Right renal cortex interstitium (tissue), 3 donors: ENCODE results near the gene UBAP1L. TPM values are rescaled to one million over a fixed set of nuclear protein-coding genes. Genes with fewer than 3 reads are reported as not detected.

ENCODE experiments used
- DNase-seq, 3 donors: peaks; one replicate each; pipeline ENCODE4 v3.0.0-alpha.2; 2013; ENCODE audit warnings: low read depth in 3 of 3, low spot score in 2 of 3
- polyA plus RNA-seq, 3 donors: library from polyadenylated mRNA; unstranded; fragments of 120-200 nt; gene quantifications; one replicate each; pipeline ENCODE4 v1.2.1, GENCODE V29; 2013; ENCODE audit not compliant: insufficient read length in 3 of 3

UBAP1L gene
- polyA plus RNA-seq, 3 donors: 2.2 to 3.1 (median 2.6) TPM

DNA sequence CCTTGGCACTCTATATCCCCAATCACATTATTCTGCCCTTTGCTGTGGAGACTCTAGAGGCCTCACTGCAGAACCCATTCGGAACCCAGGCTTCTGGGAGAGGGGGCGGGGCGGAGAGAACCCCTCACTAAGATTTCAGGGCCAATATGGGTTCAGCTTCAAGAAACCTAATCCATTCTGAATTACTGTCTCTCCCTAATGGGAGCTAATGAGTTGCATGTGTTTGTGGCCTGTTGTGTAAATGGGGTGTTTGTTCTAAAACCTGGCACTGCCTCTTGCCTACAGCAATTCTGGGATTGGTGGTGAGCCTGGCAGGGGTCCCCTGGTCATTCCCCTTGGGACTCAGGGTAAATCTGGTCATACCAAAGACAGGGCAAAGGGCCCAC lies 46.6 kb downstream of the UBAP1L start:
- no peak for DNase-seq

DNA sequence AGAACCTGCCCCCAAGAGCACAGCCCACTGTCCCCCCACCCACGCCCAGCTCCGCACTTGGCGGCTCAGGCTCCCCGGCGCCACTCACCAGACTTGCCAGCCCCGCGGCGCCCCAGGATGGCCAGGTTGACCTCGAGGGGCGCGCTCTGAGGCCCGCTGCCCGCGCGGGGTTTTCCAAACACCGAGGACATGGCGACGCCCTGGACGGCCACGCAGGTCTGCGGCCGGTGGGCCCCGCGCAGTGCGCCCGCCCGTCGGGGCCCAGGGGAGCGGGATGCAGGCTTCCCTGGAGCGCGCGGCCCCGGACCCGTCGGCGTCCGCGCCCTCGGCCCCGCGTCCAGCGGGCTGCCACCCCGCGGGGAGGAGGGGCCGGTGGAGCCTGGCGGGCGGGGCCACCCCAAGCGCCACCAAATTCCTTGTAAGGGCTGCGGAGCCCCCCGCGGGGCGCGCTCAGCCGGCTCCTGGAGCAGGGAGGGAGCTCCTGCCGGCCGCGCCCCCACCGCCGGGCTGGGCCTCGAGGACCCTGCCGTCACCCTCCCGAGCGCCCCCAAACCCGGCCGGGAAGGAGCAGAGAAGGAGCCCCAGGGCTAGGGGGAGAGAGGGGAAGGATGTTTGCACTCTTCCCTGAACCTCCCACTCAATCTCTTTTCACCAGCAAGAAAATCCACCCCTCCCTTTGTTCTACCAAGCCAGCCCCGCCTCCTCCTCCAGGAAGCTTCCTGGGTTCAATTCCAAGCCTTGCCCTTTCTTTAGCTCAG lies 47.2 kb downstream of the UBAP1L start, which contains the start of gene RASL12:
Gene RASL12, minus strand, starts transcription at position 347 of the 758 bp plus-strand sequence. Its CDS starts 156 bp downstream, at position 191.
- DNase-seq: no peak

DNA sequence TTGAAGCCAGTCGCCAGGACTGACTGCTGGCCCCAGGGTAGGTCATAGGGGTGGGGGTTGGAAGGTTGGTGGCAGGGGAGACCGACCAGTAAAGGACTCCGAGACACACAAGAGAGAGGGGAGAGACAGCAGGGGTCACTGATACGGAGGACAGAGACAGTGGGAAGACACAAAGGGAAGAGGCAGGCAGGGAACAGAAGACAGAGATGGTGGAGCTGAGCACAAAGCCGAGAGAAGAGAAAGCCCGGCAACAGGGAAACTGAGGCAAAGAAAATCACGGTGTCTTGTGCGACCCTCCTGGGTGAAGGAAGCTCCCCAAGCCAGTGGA lies 47.7 kb downstream of the UBAP1L start:
- DNase-seq: no peak

DNA sequence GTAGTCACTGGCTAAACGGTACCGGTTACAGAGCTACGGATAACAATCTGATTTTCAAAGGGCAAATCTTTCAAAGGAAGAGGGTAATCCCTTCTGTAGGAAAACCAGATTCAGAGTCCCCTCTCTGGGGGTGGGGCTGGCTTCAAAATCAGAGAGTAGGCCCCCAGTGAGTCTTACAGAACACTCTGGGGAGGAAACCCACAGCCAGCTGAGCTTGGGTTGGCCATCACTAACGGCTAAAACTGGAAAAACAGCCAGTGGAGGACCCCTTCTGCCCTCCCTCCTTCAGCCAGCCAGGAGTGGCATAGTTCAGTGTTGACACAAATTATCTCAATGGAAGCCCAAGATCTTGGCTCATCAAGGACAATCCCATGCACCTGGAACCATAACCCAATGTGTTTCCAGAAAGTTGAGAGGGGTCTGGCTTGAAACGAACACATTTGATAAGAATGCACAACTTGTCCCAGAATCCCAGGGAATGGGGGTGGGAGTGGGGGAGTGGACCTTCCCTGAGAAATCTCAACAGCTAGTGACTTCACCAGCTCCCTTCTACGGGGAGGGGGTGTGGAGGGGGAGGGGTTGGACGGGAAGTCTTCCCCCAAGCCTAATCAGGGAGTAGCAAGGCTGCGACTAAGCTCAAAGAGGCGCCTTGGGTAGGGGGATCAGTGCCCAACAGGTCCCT lies 48.2 kb downstream of the UBAP1L start:
- no peak for DNase-seq

DNA sequence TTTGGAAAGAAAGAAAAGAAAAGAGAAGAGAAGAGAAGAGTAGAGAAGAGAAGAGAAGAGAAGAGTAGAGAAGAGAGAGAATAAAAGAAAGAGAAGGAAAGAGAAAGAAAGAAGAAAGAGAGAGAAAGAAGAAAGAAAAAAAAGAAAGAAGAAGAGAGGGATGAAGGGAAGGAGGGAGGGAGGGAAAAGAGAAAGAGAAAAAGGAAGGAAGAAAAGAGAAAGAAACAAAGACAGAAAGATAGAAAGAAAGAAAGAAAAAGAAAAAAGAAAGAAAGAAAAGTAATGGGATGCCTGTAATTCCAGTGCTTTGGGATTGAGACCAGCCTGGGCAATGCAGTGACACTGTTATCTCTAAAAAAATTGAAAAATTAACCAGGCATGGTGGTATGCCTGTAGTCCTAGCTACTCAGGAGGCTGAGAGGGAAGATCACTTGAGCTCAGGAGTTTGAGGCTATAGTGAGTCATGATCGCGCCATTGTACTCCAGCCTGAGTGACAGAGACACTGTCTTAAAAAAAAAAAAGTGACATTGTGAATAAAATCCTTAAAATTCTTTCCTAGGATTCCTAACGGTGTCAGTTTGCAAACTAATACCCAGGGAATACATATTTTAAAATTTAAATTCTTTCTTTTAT lies 48.9 kb downstream of the UBAP1L start:
- DNase-seq: no peak

DNA sequence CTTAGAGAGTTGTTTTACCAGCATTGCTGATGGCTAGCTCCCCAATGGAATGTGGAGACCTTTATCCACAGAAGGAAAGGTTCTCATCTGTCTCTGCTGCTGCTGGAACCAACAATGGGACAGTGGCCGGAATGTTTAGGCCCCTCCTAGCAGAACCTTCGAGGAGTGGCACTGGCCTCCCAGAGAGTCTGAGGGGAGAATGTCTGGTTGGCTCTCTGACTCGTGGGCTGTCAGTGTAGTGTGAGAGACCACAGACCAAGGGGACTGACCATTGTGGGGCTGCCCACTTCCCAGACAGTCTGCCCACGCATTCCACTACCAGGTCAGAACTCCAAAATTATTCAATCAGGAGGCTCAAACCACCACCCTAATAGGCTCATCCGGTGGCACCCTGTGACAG lies 52.3 kb downstream of the UBAP1L start:
- DNase-seq: no peak

DNA sequence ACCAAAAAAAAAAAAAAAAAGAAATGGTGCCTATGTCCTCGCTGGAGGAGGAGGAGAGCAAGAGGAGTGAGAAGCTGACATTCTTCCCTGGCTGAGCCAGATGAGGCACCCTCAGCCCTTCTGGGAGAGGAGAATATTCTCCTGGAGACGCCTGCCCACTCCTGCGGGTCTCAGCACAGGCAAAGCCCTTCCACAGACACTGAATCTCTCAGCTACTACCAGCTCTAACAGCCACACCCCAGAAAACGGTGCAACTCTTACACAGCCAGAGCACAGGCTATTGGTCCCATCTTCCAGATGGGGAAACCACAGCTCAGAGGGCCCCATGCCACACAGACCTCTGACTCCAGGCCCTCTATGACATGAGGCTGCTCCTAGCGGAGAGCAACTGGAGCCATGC lies 52.9 kb downstream of the UBAP1L start:
- no peak for DNase-seq

DNA sequence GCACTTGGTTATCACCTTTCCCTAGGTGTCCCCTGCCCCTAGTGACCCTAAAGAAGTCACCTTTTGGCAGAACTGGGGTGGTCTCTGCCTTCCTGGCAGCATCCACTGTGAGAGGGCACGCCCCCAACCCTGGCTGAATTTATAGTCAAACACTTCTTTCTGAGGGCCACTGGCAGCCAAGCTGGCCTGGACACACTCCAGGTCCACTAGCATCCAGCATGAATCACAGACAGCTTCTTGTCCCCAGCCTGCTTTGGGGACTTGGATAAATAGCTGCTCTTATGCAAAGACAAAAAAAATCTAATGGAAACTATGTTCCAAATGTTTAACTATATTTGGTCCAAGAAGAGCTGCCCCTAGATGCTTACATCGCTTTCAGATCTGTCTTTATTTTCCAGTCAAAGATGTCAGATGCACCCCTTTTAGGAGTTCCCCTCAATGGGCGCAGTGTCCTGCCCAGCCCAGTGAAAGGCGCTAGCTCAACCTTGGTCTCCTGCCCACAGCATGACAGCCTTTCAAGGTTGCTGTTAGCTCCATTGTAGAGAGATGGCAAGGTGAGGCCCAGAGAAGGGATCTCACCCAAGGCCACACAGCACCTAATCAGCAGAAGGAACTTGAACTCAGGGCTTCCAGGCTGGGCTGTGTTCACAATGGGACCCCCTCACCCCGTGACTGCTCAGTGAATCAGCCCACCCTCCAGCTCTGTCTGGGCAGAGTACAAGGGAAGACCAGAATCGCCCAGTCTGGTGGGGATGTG lies 54.2 kb downstream of the UBAP1L start:
- DNase-seq: no peak

DNA sequence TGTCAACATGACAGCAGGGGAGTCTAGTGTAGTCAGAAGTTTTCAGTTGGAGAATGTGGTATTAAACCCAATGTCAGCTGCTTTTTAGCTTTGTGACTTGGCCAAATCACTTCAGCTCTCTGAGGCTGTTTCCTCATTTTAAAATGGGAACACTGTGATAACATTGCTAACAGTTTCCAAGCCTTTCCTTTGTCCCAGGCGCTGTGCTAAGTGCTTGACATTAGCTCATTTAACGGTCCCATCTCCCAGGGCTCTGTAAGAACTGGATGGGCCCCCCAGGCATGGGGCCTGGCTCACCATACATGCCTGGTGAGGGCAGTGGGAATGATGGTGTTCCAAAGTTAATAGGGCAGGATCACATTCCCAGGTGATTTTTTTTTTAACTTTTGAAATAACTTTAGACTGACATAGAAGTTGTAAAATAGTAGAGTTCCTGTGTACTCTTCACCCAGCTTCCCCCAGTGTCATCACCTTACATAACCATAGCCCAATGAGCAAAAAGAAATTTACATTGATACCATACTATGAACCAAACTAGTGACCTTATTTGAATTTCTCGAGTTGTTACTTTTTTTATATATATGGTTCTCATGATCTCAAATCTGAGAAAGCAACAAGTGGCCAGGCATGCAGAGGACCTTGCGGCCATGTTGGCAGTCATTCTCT lies 54.9 kb downstream of the UBAP1L start:
- no peak for DNase-seq

DNA sequence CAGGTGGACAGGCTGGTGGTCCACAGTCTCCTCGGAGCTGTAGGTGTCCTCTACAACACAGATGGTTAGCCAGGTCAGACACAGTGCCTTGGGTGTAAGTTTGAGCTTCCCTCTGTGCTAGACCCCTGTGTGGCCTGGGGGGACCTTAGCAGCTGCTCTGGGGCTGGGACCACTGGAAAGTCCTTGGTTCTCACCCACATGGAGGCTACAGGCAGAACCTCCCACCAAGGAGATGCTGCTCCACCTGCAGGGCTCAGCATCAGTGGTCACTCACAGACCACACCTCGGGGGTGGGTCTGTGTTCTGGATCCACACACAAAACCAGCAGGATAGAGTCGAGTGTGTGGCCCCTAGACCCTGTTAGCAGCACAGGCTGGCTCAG lies 55.6 kb downstream of the UBAP1L start:
- no peak for DNase-seq

DNA sequence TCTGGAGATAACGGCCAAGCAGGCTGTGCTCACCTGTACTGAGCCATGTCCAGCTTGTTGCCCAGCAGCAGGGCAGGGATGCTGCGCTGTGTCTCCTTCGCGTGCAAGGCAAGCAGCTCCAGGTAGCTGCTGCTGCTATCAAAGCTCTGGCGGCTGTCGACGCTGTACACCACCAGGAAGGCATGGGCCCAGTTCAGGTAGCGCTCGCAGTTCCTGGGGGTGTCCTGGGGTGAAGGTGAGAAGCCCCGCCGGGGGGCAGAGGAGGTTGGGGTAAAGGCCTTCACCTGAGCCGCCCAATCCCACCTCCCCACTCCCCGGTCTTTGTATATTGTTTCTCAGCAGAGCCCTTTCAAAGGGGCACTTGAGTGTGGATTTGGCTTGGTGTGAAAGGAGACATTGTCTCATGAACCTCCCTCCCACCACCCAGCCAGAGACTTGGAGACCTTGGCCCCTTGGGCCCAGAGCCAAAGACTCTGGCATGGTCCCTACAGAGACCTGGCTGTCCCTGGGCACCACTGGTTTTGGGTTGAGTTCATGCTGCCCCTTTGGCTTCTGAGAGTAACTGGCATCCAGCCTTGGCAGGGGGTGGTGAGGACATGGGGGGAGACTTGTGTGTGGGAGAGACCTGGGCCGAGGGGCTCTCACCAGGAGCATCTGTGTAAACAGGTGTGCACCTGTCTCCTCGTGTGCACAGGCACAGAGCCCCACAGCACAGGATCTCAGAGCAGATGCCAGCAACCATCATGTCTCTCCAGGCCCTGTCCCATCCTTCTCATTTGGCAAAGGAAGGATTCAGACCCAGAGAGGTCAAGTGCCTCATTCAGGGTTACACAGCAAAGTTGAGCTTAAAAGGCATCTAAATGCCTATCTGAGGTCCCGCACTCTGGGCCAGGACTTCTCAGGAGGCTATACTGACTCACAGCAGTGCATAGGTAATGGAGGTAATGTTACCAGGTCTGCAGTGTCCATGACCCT lies 56.3 kb downstream of the UBAP1L start:
- no peak for DNase-seq

DNA sequence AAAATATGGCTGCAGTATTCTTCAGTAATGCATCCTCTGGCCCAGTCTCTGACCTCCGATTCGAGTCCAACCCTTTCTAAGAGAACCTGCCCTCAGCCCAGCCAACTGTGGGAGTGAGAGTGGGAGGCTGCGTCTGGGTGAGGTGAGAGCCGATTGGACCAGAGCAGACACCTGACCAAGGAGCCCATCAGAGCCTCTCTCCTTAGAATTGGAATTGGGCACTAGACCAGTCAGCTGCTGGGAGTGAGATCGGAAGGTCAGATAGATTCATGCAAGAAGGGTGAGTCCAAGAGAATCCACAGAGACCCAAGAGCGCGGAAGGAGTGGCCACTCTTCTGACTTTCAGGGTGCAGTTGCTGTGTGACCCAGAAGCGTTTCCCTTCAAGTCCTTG lies 57.5 kb downstream of the UBAP1L start:
- no peak for DNase-seq

DNA sequence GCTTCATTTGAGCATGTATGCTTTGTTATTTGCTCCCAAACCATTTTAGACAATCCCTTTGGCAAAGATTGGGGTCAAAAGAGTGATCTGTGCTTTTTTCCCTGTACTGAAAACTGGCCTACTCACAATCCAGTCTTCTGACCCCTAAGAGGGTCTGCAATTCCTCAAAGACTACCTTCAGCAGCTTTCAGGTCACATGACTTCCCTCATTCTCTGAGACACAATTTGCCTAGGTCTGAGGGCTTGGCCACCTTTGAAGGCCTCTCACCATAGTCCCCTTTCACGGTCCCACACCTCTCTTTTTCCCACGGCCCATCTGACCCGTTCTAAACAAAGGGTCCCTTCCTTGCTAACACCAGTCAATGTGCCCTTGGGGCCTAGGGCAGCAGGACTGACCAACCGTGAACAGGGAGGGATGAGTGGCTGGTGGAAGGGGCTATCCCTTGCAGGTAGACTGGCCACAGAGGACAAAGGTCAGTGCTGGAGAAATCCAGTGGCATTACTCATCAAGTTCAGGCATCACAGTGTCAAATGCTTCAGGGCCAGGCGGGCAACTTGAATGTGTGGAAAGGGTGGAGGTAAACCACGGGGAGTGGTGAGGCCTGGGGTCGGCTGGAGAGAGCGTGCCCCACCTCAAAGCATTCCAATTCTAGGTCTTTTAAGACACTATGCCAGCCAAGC lies 58.0 kb downstream of the UBAP1L start:
- no peak for DNase-seq

DNA sequence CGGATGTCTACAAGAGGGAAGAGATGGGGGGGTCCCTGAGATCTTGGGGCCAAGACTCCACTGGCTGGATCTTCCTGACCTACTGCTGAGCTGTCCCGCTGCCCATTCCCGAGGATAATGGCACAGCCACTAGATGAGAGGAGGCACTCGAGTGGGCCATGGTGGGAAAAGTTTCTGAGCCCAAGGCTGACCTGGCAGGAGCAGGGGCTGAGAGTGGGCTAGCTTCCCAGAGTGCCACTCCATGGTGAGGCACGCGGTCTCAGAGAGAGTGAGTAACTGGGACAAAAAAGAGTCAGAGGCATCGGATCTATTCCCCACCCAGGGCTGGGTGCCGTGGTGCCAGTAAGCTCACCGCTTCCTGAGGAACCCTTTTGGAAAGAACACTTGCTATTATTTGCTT lies 58.9 kb downstream of the UBAP1L start:
- DNase-seq: no peak

DNA sequence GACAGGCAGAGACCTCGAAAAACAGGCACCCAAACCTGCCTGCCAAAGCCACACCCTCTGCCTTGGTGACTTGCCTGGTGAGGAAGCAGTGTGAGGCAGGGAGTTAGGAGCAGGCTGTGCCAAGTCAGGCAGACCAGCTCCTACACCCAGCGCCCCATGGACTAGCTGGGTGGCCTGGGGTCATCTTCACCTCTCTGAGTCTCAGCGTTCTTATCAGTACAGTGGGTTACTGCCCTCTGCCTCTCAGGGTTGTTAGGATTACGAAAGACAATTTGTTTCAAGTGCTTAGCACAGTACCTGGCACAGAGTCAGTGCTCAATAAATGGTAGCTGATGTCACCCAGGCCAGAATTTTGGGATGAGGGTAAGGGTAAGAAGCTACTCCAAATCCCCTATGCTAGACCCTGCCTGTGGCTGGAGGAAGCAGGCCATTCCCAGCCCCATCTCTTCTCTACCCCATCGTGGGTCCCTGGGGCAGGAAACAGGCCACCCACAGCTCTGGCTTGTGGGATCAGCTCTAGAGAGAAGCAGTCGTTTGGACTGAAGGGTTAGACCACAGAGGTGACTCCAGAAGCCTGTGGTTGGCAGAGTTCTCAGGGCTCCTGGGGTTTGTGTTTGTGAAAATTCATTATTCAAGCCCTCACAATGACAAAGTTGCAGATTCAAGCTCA lies 59.7 kb downstream of the UBAP1L start:
- DNase-seq: no peak

DNA sequence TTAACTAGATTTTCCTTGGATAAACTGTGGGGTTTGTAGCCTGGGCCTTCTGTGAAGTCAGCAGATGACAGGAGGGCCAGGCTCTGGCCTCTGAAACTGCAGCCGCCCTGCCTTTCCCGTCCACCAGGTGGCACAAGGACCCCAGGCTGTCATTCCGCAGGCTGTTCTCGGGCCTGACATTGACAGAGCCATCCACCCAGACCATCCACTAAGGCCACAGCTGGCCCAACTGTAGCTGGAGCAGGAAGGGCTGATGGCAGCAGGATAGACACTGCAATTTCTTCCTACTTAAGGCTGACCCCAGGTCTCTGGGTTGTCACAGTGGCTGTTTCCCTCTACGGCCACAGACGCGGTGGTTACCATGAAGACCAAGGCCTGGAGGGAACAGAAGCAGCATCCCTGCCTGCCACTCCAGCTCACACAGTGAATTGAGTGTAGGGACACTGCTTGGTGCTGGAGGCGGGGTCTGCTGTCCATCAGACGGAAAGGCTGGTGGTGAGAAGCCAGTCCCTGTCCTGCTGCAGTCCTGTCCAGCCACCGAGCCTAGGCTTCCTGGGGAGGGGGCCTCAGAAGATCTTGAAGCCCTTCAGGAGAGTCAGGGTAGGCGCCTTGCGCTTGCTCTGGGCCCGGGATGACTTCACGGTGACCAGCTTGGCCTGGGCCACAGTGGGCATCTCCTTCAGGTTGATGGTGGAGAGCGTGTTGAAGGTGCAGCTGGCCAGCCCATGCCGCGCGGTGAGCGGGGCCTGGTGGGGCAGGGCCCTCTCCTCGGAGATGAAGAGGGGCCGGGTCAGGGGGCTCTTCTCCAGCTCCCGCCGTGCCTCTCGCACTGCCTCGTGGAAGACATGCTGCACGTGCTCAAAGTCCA lies 60.4 kb downstream of the UBAP1L start:
- DNase-seq: no peak

DNA sequence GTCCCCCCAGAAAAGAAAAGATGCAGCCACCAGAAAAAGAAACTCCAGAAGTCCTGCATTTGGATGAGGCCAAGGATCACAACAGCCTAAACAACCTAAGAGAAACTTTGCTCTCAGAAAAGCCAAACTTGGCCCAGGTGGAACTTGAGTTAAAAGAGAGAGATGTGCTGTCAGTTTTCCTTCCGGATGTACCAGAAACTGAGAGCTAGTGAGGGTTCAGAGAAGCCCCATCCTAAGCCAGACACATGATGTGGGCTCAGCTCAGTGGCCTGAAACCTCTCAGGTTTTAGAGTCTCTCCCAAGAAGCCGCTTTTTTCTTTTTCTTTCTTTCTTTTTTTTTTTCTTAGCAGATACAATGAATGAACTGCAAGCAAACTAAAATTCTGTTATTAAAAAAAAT lies 62.0 kb downstream of the UBAP1L start:
- DNase-seq: no peak

DNA sequence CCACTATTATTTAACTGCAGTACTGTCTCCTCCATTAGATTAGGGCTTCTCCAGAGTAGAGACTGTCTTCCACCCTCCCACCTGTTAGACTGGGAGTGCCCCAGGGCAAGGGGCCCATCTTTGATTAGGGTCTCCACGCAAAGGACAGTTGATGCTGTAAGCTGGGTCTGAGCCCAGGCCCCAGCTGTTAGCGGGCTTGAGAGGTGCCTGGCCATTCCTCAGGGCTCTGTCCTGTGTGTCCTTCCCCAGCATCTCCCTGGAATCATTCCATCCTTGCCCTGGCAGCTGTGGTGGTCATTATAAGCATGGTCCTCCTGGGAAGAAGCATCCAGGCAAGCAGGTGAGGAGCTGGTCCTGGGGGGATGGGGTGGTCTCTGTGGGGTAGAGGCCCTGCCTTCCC lies 63.7 kb downstream of the UBAP1L start:
- DNase-seq: no peak
